ENCODE measurements around the gene CCDC191.
A peak's percentile ranks its signal among the peaks of the same experiment; 100 is the strongest.

Gene CCDC191

GRCh38 chr3:114058646-114059045 is 2.3 kb upstream of the CCDC191 start:
- DNase-seq = no peak

- no peak for DNase-seq
Measured at GRCh38 chr3:114057011-114057347, 653 bp upstream of the CCDC191 start.

GRCh38 chr3:114052216-114052615 is 4.1 kb downstream of the CCDC191 start:
- DNase-seq = no peak

GRCh38 chr3:114043205-114043604 is 13.1 kb downstream of the CCDC191 start:
- no peak for DNase-seq

- DNase-seq = no peak
Measured at GRCh38 chr3:114035896-114036295, 20.4 kb downstream of the CCDC191 start.

GRCh38 chr3:114034787-114035545 is 21.4 kb downstream of the CCDC191 start:
- DNase-seq = no peak

GRCh38 chr3:114034211-114034610 is 22.1 kb downstream of the CCDC191 start:
- no peak for DNase-seq

GRCh38 chr3:114033721-114034120 is 22.6 kb downstream of the CCDC191 start:
- DNase-seq = no peak

GRCh38 chr3:114026331-114026730 is 30.0 kb downstream of the CCDC191 start:
- no peak for DNase-seq

- no peak for DNase-seq
Measured at GRCh38 chr3:114025451-114025850, 30.9 kb downstream of the CCDC191 start.

GRCh38 chr3:114022145-114022802 is 34.1 kb downstream of the CCDC191 start:
- no peak for DNase-seq

GRCh38 chr3:114020907-114021306 is 35.4 kb downstream of the CCDC191 start:
- DNase-seq = no peak

GRCh38 chr3:114019486-114019885 is 36.8 kb downstream of the CCDC191 start:
- no peak for DNase-seq

GRCh38 chr3:114014211-114014610 is 42.1 kb downstream of the CCDC191 start:
- no peak for DNase-seq

GRCh38 chr3:114011059-114011797 is 45.1 kb downstream of the CCDC191 start:
- DNase-seq = no peak

- no peak for DNase-seq
Measured at GRCh38 chr3:114005481-114005880, 50.8 kb downstream of the CCDC191 start.

GRCh38 chr3:113985541-113985940 is 70.8 kb downstream of the CCDC191 start:
- no peak for DNase-seq

GRCh38 chr3:113983544-113983943 is 72.8 kb downstream of the CCDC191 start:
- no peak for DNase-seq

GRCh38 chr3:113981803-113982202 is 74.5 kb downstream of the CCDC191 start:
- DNase-seq = no peak

GRCh38 chr3:113979916-113980315 is 76.4 kb downstream of the CCDC191 start:
- DNase-seq = no peak

- DNase-seq = no peak
Measured at GRCh38 chr3:113977822-113978221, 78.5 kb downstream of the CCDC191 start.

- DNase-seq = no peak
Measured at GRCh38 chr3:113968986-113969385, 87.3 kb downstream of the CCDC191 start.

GRCh38 chr3:113966172-113966571 is 90.2 kb downstream of the CCDC191 start:
- peak; percentile 20 for DNase-seq

GRCh38 chr3:113963879-113964278 is 92.4 kb downstream of the CCDC191 start:
- DNase-seq = no peak
